DND-41 (cell line): ENCODE measurements around the gene TRIM7.
"Not testable (repeated sequence)": the region's sequence is repeated elsewhere in the genome, so short reads cannot be mapped to it uniquely, and the experiment has no call there.

ENCODE experiments used
- EZH2 ChIP-seq: IDR thresholded peaks from 3 replicates; pipeline ENCODE4 v1.6.1; 2012; ENCODE audit warnings: borderline replicate concordance, low read depth, mild to moderate bottlenecking, moderate library complexity, low read length, inconsistent platforms; ENCODE audit not compliant: severe bottlenecking
- TF ChIP-seq, protein P1 (sequence below): IDR thresholded peaks from 2 replicates; pipeline ENCODE4 v1.5.1; 2012; ENCODE audit warnings: borderline replicate concordance, low read length, moderate library complexity, mild to moderate bottlenecking; ENCODE audit not compliant: poor library complexity, severe bottlenecking; ENCODE audit errors: extremely low read depth

DNA sequence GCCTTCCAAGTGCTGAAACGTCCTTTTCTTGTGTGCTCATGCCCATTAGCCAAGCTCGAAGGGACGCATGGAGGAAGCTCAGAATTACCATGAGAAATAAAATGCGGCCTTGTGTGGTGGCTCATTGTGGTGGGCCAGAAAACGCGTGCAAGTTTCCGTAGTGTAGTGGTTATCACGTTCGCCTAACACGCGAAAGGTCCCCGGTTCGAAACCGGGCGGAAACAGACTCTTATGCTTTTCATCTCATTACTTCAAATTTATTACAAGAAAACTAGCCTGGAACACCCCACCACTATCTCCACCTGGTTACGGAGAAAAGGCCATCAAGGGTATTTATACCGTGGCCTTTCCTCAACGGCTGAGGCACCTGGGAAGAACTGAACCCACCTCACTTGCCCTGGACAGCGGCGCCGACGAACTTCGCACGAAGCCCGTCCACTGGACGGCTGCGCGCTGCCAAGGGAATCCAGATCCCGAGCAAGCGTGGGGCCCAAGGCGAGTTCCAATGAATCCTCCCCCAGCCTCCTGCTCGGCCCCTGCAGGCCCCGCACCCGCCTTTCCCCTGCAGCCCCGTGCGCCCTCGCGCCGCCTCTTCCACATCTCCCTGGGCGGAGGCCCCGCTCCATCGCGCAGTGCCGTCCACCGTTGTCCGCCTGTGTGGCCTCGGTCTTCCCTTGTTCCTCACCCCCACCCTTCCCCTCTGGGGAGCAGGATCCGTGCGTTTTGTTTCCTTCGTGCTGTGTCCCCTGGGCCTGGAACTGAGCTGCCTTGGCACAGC is 35.3 kb downstream of the TRIM7 start:
- TF ChIP-seq, protein P1, sequence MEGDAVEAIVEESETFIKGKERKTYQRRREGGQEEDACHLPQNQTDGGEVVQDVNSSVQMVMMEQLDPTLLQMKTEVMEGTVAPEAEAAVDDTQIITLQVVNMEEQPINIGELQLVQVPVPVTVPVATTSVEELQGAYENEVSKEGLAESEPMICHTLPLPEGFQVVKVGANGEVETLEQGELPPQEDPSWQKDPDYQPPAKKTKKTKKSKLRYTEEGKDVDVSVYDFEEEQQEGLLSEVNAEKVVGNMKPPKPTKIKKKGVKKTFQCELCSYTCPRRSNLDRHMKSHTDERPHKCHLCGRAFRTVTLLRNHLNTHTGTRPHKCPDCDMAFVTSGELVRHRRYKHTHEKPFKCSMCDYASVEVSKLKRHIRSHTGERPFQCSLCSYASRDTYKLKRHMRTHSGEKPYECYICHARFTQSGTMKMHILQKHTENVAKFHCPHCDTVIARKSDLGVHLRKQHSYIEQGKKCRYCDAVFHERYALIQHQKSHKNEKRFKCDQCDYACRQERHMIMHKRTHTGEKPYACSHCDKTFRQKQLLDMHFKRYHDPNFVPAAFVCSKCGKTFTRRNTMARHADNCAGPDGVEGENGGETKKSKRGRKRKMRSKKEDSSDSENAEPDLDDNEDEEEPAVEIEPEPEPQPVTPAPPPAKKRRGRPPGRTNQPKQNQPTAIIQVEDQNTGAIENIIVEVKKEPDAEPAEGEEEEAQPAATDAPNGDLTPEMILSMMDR, result not testable (repeated sequence)
- TF ChIP-seq EZH2, result not testable (repeated sequence)
